Ovary (tissue), 3 donors: ENCODE data around the gene GNG4.

ENCODE experiments used
- EP300 ChIP-seq: sonication (generic); formaldehyde crosslinking; IDR thresholded peaks from one replicate; pipeline ENCODE4 v1.6.1; 2017; ENCODE audit warnings: antibody characterized with exemption
- TF ChIP-seq, protein P1 (sequence below), 3 donors: fragments of 450-650 bp in 2 of 3; fragments of 200-600 bp in 1 of 3; IDR thresholded peaks; one replicate each; pipeline versions ENCODE4 v1.5.1 to v1.8.0; 2016 to 2022; ENCODE audit warnings: antibody characterized with exemption in 3 of 3, mild to moderate bottlenecking in 1 of 3
- donor health status: DM: no; HTN: no; CAD: no.

DNA sequence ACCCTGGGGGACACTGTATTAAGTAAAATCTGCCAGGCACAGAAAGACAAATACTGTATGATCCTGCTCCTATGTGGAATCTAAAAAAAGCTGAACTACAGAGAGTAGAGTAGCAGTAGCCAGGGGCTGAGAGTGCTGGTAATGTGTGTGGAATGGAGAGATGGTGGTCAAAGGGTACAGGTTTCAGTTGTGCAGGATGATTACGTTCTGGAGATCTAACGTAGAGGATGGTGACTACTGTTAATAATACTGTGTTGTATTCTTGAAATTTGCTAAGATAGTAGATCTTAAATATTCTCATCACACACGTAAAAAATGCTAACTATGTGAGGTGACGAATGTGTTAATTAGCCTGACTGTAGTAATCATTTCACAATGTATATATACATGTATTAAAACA lies 39.8 kb upstream of the GNG4 start:
- TF ChIP-seq, protein P1, sequence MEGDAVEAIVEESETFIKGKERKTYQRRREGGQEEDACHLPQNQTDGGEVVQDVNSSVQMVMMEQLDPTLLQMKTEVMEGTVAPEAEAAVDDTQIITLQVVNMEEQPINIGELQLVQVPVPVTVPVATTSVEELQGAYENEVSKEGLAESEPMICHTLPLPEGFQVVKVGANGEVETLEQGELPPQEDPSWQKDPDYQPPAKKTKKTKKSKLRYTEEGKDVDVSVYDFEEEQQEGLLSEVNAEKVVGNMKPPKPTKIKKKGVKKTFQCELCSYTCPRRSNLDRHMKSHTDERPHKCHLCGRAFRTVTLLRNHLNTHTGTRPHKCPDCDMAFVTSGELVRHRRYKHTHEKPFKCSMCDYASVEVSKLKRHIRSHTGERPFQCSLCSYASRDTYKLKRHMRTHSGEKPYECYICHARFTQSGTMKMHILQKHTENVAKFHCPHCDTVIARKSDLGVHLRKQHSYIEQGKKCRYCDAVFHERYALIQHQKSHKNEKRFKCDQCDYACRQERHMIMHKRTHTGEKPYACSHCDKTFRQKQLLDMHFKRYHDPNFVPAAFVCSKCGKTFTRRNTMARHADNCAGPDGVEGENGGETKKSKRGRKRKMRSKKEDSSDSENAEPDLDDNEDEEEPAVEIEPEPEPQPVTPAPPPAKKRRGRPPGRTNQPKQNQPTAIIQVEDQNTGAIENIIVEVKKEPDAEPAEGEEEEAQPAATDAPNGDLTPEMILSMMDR (IDR thresholded peaks at IDR 0.05) = no peak
- TF ChIP-seq EP300 = no peak
